ENCODE measurements around the gene YBX3. TPM values are rescaled to one million over a fixed set of nuclear protein-coding genes. Genes with fewer than 3 reads are reported as not detected.

Gene YBX3
- total RNA-seq, 1 donor from 2014 or later, result 127 TPM

- DNase-seq (ENCODE audit: low read depth in 2 of 2), result peak in 1 of 2 donors; percentile 65
Measured at GRCh38 chr12:10722502-10722904, 620 bp downstream of the YBX3 start.

GRCh38 chr12:10721651-10722501 is 1.2 kb downstream of the YBX3 start:
- peak; percentile 99 to 100 for DNase-seq (ENCODE audit: low read depth in 2 of 2)

- DNase-seq (ENCODE audit: low read depth in 2 of 2), result peak in 1 of 2 donors; percentile 25
Measured at GRCh38 chr12:10720974-10721650, 2.0 kb downstream of the YBX3 start.

DNA sequence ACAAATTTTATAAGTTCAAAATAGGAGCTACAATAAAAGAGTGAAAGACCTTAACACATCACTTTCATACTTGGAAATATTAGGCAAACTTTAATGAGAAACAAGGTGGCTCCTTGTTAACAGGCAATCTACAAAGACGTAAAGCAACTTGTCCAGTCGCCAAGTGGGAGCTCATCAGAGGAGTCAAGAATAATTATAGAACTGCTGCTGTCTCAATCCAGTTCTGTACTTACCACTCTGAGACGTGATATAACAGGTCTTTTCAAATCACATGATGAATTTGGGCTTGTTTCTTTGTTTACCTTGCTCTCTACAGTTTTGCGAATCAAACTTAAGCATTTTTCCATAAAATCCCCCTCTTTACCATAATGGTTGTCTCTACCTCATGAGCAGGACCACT is 3.6 kb downstream of the YBX3 start:
- DNase-seq (ENCODE audit: low read depth in 2 of 2), result no peak

DNA sequence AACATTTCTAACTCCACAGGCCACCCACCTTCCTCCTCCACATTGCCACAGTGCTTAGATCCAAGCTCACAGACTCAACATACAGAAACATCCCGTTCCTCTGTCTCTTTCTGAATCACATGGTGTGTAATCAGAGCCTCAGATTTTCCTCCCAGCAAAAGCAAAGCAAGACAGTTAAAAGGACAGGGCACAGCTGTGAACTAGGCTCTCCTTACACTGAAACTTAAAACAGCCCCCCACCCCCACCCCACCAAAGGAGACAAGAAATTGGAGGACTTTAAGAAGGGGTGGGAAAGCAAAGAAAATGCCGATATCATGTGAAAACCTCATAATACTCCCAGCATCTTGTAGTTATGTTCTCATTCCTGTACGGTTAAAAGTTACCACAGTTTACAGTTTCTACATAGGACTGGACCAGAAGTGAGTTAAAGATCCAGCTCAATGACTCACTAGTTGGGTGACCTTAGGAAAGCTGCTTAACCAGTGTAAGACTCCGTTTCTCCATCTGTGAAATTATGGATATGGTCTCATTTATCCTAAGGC is 4.8 kb downstream of the YBX3 start:
- peak in 1 of 2 donors; percentile 60 for DNase-seq (ENCODE audit: low read depth in 2 of 2)

- peak in 1 of 2 donors; percentile 81 for DNase-seq (ENCODE audit: low read depth in 2 of 2)
Measured at GRCh38 chr12:10717410-10717809, 5.7 kb downstream of the YBX3 start.

DNA sequence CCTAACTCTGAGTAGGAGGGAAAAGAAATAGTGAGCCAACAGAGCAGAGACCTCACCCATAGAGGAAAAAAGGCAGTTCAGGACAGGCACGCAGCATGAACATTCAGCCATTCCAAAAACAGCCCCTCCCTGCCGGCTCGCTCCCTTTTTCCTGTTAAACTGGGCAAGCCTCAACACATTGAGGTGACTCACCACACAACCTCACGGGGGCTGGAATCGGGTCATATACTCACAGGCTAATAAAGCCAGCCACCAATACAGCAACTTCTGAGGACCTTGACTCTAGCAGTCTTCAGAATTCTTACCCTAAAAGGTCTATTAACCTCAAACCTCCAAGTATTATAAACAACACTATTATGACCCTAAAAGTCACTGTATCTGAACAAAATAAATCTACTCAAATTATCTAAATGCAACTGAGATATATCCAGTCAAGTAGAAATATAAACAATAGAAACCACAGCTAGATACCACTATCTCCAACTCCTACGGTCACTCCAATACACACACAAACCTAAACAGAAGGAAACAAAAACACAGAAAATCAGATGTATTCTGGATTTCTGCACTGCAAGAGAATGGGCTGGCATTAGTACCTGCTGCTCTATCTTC is 6.3 kb downstream of the YBX3 start:
- peak; percentile 85 to 96 for DNase-seq (ENCODE audit: low read depth in 2 of 2)

DNA sequence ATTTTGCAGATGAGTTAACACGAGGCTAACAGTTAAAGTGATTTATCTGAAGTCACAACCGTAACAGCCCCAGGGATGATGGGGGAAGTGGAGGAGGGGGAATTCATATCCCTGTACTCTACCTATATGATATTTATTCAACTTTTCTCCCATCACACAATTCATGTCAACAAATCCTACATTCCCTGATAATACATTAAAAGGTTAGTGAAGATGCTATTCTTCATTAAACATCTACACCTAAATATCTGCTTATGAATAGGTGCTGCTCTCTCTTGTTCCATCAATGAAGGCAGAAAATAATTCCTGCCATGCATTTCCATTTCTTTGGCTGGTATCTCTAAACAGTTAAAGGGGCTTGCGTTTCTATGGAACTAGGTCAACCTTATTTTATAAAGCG is 6.8 kb downstream of the YBX3 start:
- no peak for DNase-seq (ENCODE audit: low read depth in 2 of 2)

GRCh38 chr12:10715491-10715890 is 7.6 kb downstream of the YBX3 start:
- no peak for DNase-seq (ENCODE audit: low read depth in 2 of 2)

DNA sequence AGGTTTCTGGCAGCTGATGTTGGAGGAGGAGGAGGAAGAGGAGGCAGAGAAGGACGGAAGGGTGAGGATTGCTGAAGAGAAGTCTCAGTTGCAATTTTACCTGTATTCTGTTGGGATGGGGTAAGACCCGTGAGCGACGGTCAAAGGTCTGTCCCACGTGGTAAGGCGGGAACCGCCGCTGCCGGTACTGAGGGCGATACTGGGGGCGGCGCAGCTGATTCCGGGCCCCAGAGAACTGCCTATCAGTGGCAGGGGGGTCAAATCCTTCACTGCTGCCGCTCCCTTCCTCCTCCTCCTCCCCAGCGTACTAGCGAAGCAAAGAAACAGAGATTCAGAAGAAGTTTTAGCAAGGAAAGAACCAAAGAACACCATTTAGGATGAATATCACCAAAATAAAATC is 13.3 kb downstream of the YBX3 start:
- DNase-seq (ENCODE audit: low read depth in 2 of 2), result no peak

GRCh38 chr12:10708862-10709261 is 14.3 kb downstream of the YBX3 start:
- DNase-seq (ENCODE audit: low read depth in 2 of 2), result no peak

GRCh38 chr12:10705655-10706054 is 17.5 kb downstream of the YBX3 start:
- DNase-seq (ENCODE audit: low read depth in 2 of 2), result no peak

GRCh38 chr12:10701843-10702242 is 21.3 kb downstream of the YBX3 start:
- no peak for DNase-seq (ENCODE audit: low read depth in 2 of 2)

DNA sequence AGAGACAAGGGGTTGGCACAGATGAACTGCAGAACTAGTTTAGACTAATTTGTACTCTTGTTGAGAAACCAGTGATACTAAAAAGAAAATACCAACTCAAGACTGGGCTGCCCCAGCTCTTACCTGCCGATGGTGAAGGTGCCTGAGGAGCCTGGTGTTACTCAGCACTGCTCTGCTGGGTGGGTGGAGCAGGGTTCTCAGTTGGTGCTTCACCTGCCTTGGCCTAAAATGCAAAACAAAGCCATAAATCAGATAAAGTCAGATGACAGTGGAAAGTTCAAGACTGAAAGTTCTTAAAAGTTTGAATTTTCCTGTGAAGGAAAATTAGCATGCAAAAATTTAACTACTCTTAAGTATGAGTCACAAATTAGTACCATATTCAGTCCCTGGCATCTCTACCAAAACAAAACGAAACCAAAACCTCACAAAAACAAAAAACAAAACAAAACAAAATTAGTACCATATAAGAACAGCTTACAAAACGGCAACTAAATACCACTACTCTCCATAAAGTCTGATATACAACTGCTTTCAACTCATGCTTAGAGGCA is 21.9 kb downstream of the YBX3 start:
- no peak for DNase-seq (ENCODE audit: low read depth in 2 of 2)

- DNase-seq (ENCODE audit: low read depth in 2 of 2), result no peak
Measured at GRCh38 chr12:10700581-10700980, 22.5 kb downstream of the YBX3 start.

DNA sequence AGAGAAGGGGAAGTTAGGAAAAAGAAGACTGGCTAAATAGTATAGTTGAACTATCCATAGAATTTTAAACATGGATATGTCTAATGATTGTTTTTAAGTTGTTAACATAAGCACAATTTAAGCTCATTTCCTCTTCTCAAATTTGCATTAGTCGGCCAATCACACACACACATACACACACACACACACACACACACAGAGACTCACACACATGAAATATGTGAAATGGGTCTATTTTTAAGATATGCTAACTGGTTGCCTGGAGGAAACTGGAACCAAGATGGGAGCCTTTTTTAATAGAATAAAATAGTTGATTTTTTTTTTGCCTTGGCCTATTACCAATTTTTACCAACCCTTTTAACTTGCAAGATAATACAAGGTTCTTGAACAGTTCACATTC is 25.3 kb downstream of the YBX3 start:
- DNase-seq (ENCODE audit: low read depth in 2 of 2), result no peak

DNA sequence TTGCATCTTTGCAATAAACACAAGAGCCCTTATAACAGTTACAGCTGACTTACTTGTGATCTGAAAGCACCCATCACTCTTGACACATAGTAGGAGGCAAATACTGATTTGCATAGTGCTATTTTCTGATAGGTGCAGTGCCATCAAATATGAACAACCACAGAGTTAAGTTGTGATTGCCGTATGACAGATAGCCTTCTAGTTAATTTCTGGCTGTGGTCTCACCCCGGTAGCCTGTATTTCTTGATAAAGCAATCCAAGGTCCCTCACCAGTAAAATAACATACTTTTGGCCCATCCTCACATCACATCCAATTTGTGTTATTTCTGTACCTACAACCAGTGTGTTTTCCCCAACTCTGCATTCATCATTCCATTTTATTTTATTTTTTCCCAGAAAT is 26.0 kb downstream of the YBX3 start:
- DNase-seq (ENCODE audit: low read depth in 2 of 2), result no peak

DNA sequence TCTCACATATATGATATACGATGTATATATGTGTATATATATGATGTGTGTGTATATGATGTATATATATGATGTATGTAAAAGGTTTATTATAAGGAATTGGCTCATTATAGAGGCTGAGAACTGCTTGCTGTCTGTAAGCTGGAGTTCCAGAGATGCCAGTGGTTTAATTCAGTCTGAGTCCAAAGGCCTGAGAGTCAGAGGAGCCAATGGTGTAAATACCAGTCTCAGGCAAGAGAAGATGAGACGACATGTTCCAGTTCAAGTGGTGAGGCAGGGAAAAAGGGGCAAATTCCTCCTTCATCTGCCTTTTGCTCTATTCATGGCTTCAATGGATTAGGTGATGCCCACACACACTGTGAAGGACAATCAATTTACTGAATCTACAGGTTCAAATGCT is 32.2 kb downstream of the YBX3 start:
- DNase-seq (ENCODE audit: low read depth in 2 of 2), result no peak

DNA sequence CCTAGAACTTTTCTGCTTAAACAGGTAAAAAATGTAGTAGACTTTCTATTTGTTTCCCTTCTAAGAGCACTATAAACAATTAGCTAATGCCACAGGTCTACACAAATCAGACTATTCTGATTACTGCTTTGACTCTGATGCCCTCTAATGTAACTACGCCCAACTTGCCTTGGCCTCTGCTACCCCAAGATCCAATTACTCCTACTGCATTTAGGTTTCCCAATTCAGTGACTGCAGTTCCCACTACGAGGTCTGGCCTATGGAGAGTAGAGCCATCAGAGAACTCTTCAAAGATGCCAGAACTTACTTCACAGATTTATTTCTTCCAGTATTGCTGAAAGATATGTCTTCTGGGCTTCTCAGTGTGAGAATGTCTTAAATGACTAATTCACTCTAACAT is 34.0 kb downstream of the YBX3 start:
- no peak for DNase-seq (ENCODE audit: low read depth in 2 of 2)

DNA sequence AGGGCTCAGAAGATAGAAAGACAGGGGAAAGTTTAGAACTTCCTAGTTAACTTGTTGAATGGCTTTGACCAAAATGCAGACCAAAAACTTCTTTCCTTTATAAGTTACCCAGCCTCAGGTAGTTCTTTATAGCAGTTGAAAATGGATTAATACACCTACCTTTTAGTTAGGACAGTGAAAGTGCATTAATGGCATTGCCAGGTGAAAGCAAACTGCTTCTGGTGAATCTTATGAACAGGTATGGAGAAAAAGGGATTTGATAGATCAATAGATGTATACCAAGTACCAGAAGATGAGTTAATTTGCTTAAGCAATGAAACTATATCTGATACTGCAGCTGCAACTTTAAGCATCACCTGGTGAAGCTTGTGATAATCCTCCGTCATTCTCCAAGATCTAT is 35.1 kb downstream of the YBX3 start:
- no peak for DNase-seq (ENCODE audit: low read depth in 2 of 2)

GRCh38 chr12:10673659-10674384 is 49.3 kb downstream of the YBX3 start, which contains the start of gene STYK1:
Gene STYK1, minus strand, starts transcription at chr12:10674052. Its CDS starts 39,434 bp downstream, at chr12:10634618.
- peak in 1 of 2 donors; percentile 77 for DNase-seq (ENCODE audit: low read depth in 2 of 2)
